GM12875 (cell line): ENCODE data around the gene CARD9.

ENCODE experiments used
- H3K4me3 ChIP-seq: one replicate; pipeline ENCODE4 v1.5.1; 2011; ENCODE audit warnings: low read depth, low read length, control low read depth
- TF ChIP-seq, protein P1 (sequence below): IDR thresholded peaks from 2 replicates; pipeline ENCODE4 v1.5.1; 2011; ENCODE audit warnings: low read depth, mild to moderate bottlenecking, control low read depth, inconsistent platforms, low read length, moderate library complexity, borderline replicate concordance; ENCODE audit not compliant: insufficient read depth

The CARD9 gene

DNA sequence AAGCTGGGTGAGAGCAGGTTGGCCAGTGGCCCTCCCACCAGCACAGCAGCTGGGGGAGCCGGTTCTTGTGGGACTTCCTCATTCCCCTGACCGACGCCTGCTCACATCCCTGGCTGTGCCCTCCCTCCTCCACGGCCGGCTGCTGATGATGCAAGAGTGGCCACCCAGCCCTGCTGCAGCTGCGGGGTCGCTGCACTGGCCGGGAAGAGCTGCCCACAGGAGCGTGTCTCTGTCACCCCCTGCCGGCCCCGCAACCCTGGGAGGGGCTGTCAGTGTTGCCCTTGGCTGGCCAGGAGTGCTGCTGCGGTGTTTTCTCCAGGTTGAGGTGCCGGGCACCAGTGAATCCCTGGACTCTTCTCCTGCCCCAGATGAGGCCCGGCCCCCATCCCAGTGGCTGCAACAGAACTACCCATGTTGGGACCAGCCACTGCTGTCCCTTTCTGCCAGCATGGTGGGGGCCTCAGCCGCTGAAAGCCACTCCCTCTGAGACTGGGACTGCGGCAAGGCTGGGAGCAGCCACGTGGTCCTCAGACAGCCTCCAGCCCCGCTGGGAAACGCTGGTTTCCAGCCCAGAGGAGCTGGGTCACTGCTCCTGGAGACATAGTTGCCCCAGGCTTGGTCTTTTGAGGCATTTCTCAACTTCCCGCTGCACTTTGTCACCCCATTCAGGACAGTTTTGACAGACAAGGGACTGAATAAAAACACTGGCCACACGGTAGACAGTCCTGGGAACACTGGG is 739 bp downstream of the CARD9 start:
- H3K4me3 ChIP-seq: no peak overlapping the region

DNA sequence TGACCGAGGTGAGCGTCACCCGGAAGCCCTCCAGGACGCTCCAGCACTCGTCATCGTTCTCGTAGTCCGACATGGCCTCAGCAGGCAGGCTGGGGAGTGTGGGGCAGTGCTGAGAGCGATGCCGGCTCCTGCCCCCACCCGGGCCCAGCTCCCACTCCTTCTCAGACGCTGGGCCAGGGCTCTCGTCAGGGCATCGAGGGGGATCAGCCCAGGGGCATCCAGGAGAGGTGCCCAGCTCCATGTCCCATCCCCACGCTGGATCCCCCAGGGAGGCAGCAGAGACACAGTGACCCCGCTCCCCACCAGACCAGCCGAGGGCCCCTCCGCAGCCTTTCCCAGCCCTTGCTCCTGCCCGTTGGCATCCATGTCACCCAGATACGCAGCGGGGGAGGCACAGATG is 1.5 kb downstream of the CARD9 start:
- TF ChIP-seq, protein P1, sequence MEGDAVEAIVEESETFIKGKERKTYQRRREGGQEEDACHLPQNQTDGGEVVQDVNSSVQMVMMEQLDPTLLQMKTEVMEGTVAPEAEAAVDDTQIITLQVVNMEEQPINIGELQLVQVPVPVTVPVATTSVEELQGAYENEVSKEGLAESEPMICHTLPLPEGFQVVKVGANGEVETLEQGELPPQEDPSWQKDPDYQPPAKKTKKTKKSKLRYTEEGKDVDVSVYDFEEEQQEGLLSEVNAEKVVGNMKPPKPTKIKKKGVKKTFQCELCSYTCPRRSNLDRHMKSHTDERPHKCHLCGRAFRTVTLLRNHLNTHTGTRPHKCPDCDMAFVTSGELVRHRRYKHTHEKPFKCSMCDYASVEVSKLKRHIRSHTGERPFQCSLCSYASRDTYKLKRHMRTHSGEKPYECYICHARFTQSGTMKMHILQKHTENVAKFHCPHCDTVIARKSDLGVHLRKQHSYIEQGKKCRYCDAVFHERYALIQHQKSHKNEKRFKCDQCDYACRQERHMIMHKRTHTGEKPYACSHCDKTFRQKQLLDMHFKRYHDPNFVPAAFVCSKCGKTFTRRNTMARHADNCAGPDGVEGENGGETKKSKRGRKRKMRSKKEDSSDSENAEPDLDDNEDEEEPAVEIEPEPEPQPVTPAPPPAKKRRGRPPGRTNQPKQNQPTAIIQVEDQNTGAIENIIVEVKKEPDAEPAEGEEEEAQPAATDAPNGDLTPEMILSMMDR: no peak
- no peak overlapping the region for H3K4me3 ChIP-seq

More for the DNA sequence above, 739 bp downstream of the CARD9 start:
- TF ChIP-seq, protein P1: 0 out of 2 replicates have a peak, but pooled peaks have one; percentile 2

DNA sequence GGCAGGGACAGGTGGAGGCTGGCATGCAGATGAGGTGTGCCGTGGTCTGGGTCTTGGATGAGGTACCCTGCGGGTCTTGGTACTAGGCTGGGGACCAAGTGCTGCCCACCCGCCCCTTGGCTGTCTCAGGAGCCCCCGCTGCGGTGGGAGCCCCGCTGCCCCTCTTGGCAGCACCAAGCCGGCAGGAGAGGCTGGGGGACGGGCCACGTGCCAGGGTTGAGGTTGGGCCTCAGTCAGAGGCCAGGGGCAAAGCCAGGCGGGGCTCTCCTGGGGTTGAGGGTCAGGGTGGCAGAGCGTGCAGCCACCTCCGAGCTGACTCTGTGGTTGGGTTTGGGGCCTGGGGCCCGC is 2.0 kb downstream of the CARD9 start:
- TF ChIP-seq, protein P1: no peak
- H3K4me3 ChIP-seq: no peak overlapping the region

DNA sequence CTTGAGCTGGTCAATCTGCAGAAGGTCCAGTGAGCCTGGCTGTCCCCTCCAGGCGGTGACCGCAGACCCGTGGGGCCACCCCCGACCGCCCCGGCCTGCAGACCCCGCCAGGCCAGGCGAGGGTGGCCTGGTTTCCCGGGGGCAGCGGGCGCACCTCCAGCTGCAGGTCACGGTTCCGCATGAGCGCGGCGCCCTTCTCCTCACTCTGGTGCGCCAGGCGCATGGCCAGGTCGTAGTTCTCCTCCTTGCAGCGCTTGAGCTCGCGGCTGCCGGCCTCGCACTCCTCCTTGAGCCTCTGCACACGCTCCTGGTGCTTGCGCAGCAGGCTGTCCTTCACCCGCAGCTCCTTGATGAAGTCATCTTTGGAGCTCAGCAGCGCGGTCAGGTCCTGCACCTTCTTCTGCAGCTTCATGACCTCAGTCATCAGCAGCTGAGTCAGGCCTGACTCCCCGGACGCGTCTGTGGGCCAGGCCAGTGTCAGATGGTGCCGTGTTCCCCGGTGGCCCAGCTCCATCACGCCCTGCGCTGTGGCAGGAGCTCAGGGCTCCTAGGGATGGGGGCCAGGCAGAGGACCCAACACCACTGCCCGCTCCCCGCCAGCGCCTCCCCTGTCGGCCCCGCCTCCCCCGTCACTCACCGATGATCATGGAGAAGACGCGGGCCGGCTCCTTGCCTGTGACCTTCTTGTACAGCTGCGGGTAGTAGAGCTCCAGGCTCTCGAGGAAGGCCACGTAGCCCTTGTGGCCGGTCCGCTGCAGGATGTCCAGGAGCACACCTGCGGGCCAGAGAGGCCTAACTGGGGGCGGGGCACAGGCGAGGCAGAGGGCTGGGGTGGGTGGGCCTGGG is 2.6 kb downstream of the CARD9 start:
- TF ChIP-seq, protein P1: no peak
- H3K4me3 ChIP-seq: no peak overlapping the region

DNA sequence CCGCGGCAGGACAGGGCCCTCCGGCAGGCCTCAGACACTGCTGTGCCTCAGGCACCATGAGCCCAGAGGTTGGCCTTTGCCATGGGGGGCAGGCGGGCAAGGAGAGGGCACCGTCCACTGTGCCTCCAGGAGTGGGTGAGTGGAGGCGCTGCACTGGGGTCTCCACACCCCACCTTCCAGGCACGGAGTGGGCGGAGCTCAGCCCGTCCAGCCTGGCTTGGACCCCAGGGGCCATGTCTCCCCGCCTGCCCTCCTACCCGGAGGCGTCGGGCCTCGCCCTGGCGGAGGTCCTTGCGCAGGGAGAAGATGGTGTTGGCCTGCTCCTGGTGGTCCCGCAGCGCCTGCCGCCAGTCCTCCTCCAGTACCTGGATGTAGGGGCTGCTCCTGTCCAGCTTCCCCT is 3.4 kb downstream of the CARD9 start:
- TF ChIP-seq, protein P1: no peak
- no peak overlapping the region for H3K4me3 ChIP-seq

DNA sequence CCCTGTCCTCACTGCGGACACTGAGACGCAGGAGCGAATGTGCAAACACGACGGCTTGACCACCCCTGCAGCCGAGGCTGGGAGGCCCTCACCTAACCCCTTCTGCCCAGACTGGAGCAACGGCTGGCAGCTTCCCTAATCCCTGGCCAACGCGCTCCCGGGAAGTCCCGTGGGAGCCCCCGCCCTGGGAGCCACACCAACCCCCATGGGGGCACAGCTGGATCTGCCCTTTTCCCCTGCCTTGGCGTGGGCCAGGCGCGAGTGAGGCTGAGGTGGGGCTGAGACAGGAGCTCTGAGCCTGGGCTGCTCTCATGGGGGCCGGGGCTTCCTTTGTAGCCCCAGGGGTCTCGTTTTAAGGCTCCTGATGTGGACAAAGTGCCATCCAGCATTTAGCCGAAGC is 5.3 kb downstream of the CARD9 start:
- TF ChIP-seq, protein P1: no peak
- no peak overlapping the region for H3K4me3 ChIP-seq
